ENCODE results near the gene PSMA7.
A peak's percentile ranks its signal among the peaks of the same experiment; 100 is the strongest.

The PSMA7 gene

DNA sequence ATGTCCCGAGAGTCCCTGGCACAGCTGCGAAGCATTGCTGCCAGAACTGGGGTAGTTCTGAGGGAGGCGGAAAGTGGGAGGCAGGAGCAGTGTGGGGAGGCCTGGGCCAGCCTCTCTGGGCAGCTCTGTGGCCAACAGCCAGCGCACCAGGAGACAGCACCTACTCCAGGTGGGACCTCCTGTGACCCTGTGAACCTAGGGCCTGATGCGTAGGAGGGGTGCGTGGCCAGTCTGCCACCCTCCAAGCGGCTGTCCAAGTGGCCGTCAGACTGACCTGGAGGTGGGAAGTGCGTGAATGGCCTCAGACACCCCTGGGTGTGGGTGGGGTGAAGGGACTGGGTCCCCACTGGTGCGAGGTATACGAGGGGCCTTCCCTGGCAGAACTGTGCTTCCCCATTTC is 15.9 kb upstream of the PSMA7 start:
- peak overlapping the region; percentile 77 for H3K27ac ChIP-seq (ENCODE audit: poor library complexity, severe bottlenecking)
- H3K27me3 ChIP-seq (ENCODE audit: insufficient read depth, poor library complexity, severe bottlenecking): no peaks in the 10 kb centered on the region
- TF ChIP-seq, protein P1, sequence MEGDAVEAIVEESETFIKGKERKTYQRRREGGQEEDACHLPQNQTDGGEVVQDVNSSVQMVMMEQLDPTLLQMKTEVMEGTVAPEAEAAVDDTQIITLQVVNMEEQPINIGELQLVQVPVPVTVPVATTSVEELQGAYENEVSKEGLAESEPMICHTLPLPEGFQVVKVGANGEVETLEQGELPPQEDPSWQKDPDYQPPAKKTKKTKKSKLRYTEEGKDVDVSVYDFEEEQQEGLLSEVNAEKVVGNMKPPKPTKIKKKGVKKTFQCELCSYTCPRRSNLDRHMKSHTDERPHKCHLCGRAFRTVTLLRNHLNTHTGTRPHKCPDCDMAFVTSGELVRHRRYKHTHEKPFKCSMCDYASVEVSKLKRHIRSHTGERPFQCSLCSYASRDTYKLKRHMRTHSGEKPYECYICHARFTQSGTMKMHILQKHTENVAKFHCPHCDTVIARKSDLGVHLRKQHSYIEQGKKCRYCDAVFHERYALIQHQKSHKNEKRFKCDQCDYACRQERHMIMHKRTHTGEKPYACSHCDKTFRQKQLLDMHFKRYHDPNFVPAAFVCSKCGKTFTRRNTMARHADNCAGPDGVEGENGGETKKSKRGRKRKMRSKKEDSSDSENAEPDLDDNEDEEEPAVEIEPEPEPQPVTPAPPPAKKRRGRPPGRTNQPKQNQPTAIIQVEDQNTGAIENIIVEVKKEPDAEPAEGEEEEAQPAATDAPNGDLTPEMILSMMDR (IDR thresholded peaks at IDR 0.05; ENCODE audit: poor library complexity, severe bottlenecking): no peak
- ATAC-seq (ENCODE audit: low read depth): no peak
- peaks cover 44% of the 10 kb centered on the region for H3K4me1 ChIP-seq (ENCODE audit: insufficient read depth, poor library complexity, severe bottlenecking)
- peak; percentile 80 for DNase-seq (ENCODE audit: low spot score)
- no peak overlapping the region for H3K4me3 ChIP-seq (ENCODE audit: severe bottlenecking)
- H3K9me3 ChIP-seq (ENCODE audit: severe bottlenecking): no peaks in the 10 kb centered on the region
- peaks cover 41% of the 10 kb centered on the region for H3K36me3 ChIP-seq (ENCODE audit: low read depth)

DNA sequence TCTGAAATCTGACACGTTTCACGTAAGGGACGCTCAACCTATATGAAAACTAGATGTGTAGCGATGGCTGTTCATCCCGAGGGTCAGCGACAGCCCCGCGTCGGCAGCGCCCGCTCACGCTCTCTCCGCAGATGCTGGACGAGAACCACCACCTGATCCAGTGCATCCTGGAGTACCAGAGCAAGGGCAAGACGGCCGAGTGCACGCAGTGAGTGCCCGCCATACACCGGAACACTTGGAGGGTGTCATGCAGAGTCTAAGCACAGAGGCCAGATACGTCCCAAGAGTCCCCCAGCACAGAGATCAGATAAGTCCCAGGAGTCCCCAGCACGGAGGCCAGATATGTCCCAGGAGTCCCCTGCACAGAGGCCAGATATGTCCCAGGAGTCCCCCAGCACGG is 15.3 kb upstream of the PSMA7 start:
- TF ChIP-seq, protein P1 (IDR thresholded peaks at IDR 0.05; ENCODE audit: poor library complexity, severe bottlenecking): no peak
- Histone ChIP-seq H3K4me3 (ENCODE audit: severe bottlenecking) (no peak overlapping the region), H3K27me3 (ENCODE audit: insufficient read depth, poor library complexity, severe bottlenecking) (no peaks in the 10 kb centered on the region), H3K27ac (ENCODE audit: poor library complexity, severe bottlenecking) (peak overlapping the region; percentile 77), H3K9me3 (ENCODE audit: severe bottlenecking) (no peaks in the 10 kb centered on the region), H3K36me3 (ENCODE audit: low read depth) (peaks cover 41% of the 10 kb centered on the region), H3K4me1 (ENCODE audit: insufficient read depth, poor library complexity, severe bottlenecking) (peaks cover 44% of the 10 kb centered on the region)
- no peak for ATAC-seq (ENCODE audit: low read depth)
- DNase-seq (ENCODE audit: low spot score): peak; percentile 85

DNA sequence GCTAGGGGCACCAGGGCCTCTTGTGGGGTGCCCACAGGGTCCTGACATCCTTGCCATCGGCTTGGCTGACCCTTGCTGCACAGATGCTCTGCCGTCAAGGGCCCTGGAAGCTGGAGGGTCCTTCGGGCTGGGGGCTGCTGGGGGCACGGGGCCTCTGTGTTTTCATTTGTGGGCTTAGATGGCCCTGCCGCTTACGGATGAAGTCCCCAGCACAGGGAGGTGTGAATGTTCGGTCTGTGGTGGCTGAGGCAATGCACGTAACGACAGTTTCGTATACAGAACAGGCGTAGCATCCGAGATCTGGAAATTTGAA is 14.8 kb upstream of the PSMA7 start:
- TF ChIP-seq, protein P1 (IDR thresholded peaks at IDR 0.05; ENCODE audit: poor library complexity, severe bottlenecking): no peak
- H3K27ac ChIP-seq (ENCODE audit: poor library complexity, severe bottlenecking): no peak overlapping the region
- H3K36me3 ChIP-seq (ENCODE audit: low read depth): peaks cover 44% of the 10 kb centered on the region
- ATAC-seq (ENCODE audit: low read depth) (no peak), DNase-seq (ENCODE audit: low spot score) (peak; percentile 80)
- no peaks in the 10 kb centered on the region for H3K9me3 ChIP-seq (ENCODE audit: severe bottlenecking)
- no peak overlapping the region for H3K4me3 ChIP-seq (ENCODE audit: severe bottlenecking)
- H3K4me1 ChIP-seq (ENCODE audit: insufficient read depth, poor library complexity, severe bottlenecking): peaks cover 44% of the 10 kb centered on the region
- no peaks in the 10 kb centered on the region for H3K27me3 ChIP-seq (ENCODE audit: insufficient read depth, poor library complexity, severe bottlenecking)

DNA sequence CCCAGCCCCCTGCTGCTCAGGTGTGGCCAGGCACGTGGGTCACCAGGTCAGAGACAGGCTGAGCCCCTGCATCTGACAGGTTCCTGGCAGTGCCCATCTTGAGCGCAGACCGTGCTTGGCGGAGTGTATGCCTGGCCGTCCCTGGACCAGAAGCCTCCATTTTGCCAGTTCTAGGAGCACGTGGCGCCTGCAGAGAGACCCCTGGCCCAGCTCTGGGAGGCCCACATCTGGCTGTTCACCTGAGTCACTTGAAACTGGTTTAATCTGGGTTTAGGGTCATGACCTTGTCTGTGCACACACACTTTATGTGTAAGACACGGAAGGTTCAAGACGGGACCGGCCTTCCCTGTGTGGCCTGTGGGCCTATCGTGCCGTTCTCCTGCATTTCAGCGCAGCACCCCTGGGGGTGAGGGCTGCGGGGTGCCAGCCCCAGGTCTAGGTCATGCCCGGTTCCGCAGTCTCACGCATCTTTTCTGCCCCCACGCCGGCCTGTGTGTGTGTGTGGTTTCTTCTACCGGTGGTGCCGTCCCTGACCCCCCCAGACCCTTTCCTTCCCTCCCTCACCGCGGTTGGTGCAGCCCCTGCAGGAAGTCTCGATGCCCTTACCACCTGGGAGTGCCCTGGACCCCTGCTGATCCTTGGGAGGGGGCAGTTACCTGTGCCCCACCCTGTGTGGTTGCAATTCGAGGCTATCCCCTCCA is 14.3 kb upstream of the PSMA7 start:
- Histone ChIP-seq H3K27me3 (ENCODE audit: insufficient read depth, poor library complexity, severe bottlenecking) (no peaks in the 10 kb centered on the region), H3K4me3 (ENCODE audit: severe bottlenecking) (no peak overlapping the region), H3K9me3 (ENCODE audit: severe bottlenecking) (no peaks in the 10 kb centered on the region), H3K4me1 (ENCODE audit: insufficient read depth, poor library complexity, severe bottlenecking) (peaks cover 44% of the 10 kb centered on the region), H3K27ac (ENCODE audit: poor library complexity, severe bottlenecking) (no peak overlapping the region), H3K36me3 (ENCODE audit: low read depth) (peaks cover 44% of the 10 kb centered on the region)
- peak; percentile 86 for DNase-seq (ENCODE audit: low spot score)
- TF ChIP-seq, protein P1 (IDR thresholded peaks at IDR 0.05; ENCODE audit: poor library complexity, severe bottlenecking): no peak
- no peak for ATAC-seq (ENCODE audit: low read depth)

DNA sequence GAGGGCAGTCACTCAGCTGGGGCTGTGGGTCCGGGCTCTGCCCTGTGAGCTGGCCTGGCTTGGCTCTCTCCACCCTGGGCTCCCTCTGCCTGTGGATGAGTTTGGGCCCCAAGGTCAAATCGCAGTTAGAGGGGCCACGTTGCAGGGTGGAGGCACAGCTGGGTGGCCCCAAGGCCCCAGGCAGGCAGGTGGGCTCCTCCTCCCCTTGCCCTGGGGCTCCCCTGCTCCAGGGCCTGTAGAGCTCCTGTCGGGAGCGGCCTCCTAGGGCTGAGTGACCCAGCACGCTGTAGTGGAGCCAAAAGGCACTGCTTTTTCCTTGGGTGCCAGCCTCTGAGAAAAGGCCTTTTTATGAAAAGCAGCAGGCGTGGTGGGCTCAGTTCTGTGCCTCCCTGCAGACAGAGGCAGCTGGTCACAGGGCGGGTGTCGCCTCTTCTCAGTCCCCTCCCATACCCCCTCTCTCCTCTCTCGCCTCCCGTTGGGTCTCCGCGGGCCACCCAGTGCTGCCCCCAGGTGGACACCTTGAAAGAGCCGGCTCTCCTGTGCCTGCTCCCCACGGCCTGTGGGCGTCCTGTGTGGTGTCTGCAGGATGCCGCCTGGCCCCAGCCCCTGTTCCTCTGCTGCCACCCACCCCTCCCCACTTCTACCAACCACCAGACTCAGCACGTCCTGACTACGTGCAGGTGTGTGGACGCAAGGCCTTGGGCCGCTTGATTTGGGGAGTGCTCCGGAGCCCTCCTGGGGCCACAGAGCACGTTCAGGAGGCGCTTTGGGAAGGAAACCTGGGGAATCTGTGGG is 13.6 kb upstream of the PSMA7 start:
- DNase-seq (ENCODE audit: low spot score): peak; percentile 89
- H3K27ac ChIP-seq (ENCODE audit: poor library complexity, severe bottlenecking): peak overlapping the region; percentile 12
- H3K36me3 ChIP-seq (ENCODE audit: low read depth): peaks cover 42% of the 10 kb centered on the region
- H3K27me3 ChIP-seq (ENCODE audit: insufficient read depth, poor library complexity, severe bottlenecking): no peaks in the 10 kb centered on the region
- TF ChIP-seq, protein P1 (IDR thresholded peaks at IDR 0.05; ENCODE audit: poor library complexity, severe bottlenecking): peak; percentile 91
- peaks cover 42% of the 10 kb centered on the region for H3K4me1 ChIP-seq (ENCODE audit: insufficient read depth, poor library complexity, severe bottlenecking)
- no peak for ATAC-seq (ENCODE audit: low read depth)
- H3K9me3 ChIP-seq (ENCODE audit: severe bottlenecking): no peaks in the 10 kb centered on the region
- H3K4me3 ChIP-seq (ENCODE audit: severe bottlenecking): no peak overlapping the region

Data from RWPE2 (cell line).